Prostate gland (tissue), 2 donors: ENCODE results near the gene HS3ST3A1. TPM values are rescaled to one million over a fixed set of nuclear protein-coding genes. Genes with fewer than 3 reads are reported as not detected.

Experiments used
- DNase-seq: peaks from one replicate; pipeline ENCODE4 v3.0.0-alpha.2; 2019; ENCODE audit warnings: low spot score
- H3K27ac ChIP-seq, 2 donors: fragments of 200-600 bp; sonication (generic); 2 replicates each; pipeline ENCODE4 v1.5.1; 2017 to 2019
- H3K27me3 ChIP-seq: fragments of 200-600 bp; sonication (generic); replicated peaks from 2 replicates; pipeline ENCODE4 v1.5.1; 2019; ENCODE audit not compliant: insufficient read depth
- H3K36me3 ChIP-seq, 2 donors: fragments of 200-600 bp; sonication (generic); 1 replicate in 1 of 2; 2 replicates in 1 of 2; pipeline versions ENCODE4 v1.5.1 to v1.8.1; 2017 to 2019
- H3K4me1 ChIP-seq: fragments of 200-600 bp; sonication (generic); replicated peaks from 2 replicates; pipeline ENCODE4 v1.5.1; 2019
- H3K4me3 ChIP-seq, 2 donors: fragments of 200-600 bp; sonication (generic); 2 replicates each; pipeline ENCODE4 v1.5.1; 2017 to 2019
- H3K9me3 ChIP-seq: fragments of 200-600 bp; sonication (generic); 2 replicates; pipeline ENCODE4 v1.5.1; 2017
- POLR2A ChIP-seq: fragments of 450-650 bp; IDR thresholded peaks from one replicate; pipeline ENCODE4 v1.6.1; 2016; ENCODE audit warnings: antibody characterized with exemption, mild to moderate bottlenecking
- POLR2AphosphoS5 ChIP-seq: sonication (generic); formaldehyde crosslinking; IDR thresholded peaks from one replicate; pipeline ENCODE4 v1.6.1; 2017; ENCODE audit warnings: antibody characterized with exemption
- WGBS: methylation state at CpG from one replicate; pipeline ENCODE4 v1.1.5; 2018; 5-methylcytosine and 5-hydroxymethylcytosine counted together
- intact Hi-C: fragments of 100-400 bp; cut with DNase I; formaldehyde crosslinking; loops from one replicate; pipeline ENCODE4 v1.14.2; 2022
- total RNA-seq, 2 donors: library from RNA; depleted of rRNA; stranded (reverse); fragments of >200 nt; gene quantifications; one replicate each; pipeline ENCODE4 v1.1.0, GENCODE V29; 2016
- TF ChIP-seq, protein P1 (sequence below), 4 experiments: fragments of 200-600 bp in 2 of 4; fragments of 450-650 bp in 2 of 4; sonication (generic) in 2 of 4; IDR thresholded peaks; 1 replicate in 3 of 4; 2 replicates in 1 of 4; pipeline ENCODE4 v1.5.1; 2016 to 2019; ENCODE audit warnings: antibody characterized with exemption in 4 of 4, mild to moderate bottlenecking in 2 of 4, moderate library complexity in 2 of 4

Gene HS3ST3A1
- total RNA-seq, 2 donors from 2014 or later, result 3.1 to 14.3 TPM

DNA sequence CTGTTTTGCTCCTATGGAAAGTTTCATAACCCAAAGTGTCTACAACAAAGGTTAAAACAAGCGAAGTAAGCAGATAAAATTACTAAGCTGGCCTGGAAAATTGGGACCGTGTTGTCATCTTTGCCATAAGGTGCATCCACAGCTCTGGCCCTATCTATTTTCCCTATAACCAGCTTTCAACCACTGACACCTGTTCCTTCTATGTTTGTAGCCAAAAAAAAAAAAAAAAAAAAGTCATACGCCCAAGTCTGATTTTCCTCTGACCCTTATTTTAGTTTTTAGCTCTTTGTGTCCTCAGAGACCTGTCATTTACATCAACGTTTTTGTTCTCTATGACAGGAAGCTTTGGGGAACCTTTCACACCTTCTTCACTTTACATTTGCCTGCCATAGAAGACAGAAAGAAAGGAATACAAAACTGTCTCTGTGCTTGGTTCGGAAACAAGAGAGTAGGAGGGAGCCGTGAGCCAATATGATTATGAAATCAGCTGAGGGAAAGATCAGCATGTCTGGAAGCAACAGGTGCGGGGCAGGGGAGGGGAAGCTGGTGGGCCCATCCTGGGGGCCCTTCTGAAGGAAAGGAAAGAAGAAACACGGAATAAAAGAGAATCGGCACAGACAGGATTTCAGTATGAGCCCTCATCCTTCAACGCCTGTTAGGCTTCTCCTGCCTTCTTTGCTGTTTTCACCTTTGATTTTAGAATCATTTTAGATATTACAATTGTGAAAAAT lies 8.5 kb downstream of the HS3ST3A1 start:
- H3K4me1 ChIP-seq, result no peaks in the 10 kb centered on the region
- no peaks in the 10 kb centered on the region for H3K9me3 ChIP-seq
- no peaks in the 10 kb centered on the region for H3K27me3 ChIP-seq
- intact Hi-C loops, result loop anchor here (5.0 kb wide), 1 partner anchor 256 kb away; no protein-coding TSS in a partner anchor
- H3K27ac ChIP-seq, result no peak overlapping the region
- H3K4me3 ChIP-seq, result no peak overlapping the region
- DNase-seq, result no peak
- WGBS, result 77% methylated on average over 10 of the region's 10 CpGs
- TF ChIP-seq POLR2A, result no peak
- TF ChIP-seq, protein P1, sequence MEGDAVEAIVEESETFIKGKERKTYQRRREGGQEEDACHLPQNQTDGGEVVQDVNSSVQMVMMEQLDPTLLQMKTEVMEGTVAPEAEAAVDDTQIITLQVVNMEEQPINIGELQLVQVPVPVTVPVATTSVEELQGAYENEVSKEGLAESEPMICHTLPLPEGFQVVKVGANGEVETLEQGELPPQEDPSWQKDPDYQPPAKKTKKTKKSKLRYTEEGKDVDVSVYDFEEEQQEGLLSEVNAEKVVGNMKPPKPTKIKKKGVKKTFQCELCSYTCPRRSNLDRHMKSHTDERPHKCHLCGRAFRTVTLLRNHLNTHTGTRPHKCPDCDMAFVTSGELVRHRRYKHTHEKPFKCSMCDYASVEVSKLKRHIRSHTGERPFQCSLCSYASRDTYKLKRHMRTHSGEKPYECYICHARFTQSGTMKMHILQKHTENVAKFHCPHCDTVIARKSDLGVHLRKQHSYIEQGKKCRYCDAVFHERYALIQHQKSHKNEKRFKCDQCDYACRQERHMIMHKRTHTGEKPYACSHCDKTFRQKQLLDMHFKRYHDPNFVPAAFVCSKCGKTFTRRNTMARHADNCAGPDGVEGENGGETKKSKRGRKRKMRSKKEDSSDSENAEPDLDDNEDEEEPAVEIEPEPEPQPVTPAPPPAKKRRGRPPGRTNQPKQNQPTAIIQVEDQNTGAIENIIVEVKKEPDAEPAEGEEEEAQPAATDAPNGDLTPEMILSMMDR (IDR thresholded peaks at IDR 0.05), result no peak
- TF ChIP-seq POLR2AphosphoS5, result no peak
- no peaks in the 10 kb centered on the region for H3K36me3 ChIP-seq

- Histone ChIP-seq H3K27ac (no peak overlapping the region), H3K4me1 (no peaks in the 10 kb centered on the region), H3K4me3 (no peak overlapping the region), H3K27me3 (no peaks in the 10 kb centered on the region), H3K36me3 (no peaks in the 10 kb centered on the region), H3K9me3 (no peaks in the 10 kb centered on the region)
- intact Hi-C loops, result loop anchor here (5.0 kb wide), 1 partner anchor 255 kb away; no protein-coding TSS in a partner anchor
- DNase-seq, result no peak
- TF ChIP-seq, protein P1 (IDR thresholded peaks at IDR 0.05), result no peak
- TF ChIP-seq POLR2A (no peak), POLR2AphosphoS5 (no peak)
- WGBS, result 36% methylated on average over 7 of the region's 7 CpGs
Observed at GRCh38 chr17:13592427-13592826, 9.3 kb downstream of the HS3ST3A1 start.

DNA sequence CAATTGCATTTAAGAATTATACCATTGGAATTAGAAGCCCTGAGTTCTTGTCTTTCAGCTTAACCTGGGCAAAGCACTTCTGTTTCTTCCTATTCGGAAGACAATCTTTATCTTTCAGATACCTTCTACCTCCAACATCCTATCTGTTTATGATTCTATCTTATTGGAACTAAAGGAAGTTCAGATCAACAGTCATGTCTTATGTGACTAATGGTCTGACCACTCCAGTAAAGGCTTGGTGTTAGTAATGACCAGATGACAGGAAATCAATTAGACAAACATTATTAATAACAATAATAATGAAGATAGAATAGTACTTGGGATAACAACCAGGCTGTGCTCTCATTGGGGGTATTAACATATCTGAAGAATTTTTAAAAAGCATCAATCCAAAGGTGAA lies 11.3 kb downstream of the HS3ST3A1 start:
- H3K27me3 ChIP-seq, result no peaks in the 10 kb centered on the region
- DNase-seq, result no peak
- TF ChIP-seq POLR2AphosphoS5, result no peak
- no peak for TF ChIP-seq POLR2A
- TF ChIP-seq, protein P1 (IDR thresholded peaks at IDR 0.05), result no peak
- H3K4me1 ChIP-seq, result no peaks in the 10 kb centered on the region
- 95% methylated on average over 1 of the region's 1 CpG for WGBS
- no peak overlapping the region for H3K27ac ChIP-seq
- intact Hi-C loops, result loop anchor here (5.0 kb wide), 1 partner anchor 253 kb away; no protein-coding TSS in a partner anchor
- H3K36me3 ChIP-seq, result no peaks in the 10 kb centered on the region
- no peaks in the 10 kb centered on the region for H3K9me3 ChIP-seq
- no peak overlapping the region for H3K4me3 ChIP-seq

DNA sequence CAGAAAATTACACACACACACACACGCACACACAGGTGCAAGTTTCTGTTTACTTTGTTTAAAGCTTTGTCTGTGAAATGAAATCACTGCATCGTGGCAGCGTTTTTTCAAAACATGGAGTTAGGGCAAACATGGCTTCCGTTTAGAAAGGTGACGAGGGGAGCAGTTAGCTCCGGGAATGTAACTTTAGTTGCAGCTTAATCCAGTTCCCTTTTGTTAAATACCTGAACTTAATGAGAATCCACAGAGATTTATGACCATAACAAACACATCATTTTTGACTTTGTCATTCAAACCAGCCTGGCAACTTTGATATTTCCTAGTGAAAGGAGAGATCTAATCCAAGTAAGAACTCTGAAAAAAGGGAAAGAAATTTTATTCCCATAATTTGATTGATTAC lies 12.1 kb downstream of the HS3ST3A1 start:
- WGBS, result 67% methylated on average over 6 of the region's 6 CpGs
- intact Hi-C loops, result loop anchor here (5.0 kb wide), 1 partner anchor 252 kb away; no protein-coding TSS in a partner anchor
- Histone ChIP-seq H3K4me3 (no peak overlapping the region), H3K4me1 (no peaks in the 10 kb centered on the region), H3K27ac (no peak overlapping the region), H3K36me3 (no peaks in the 10 kb centered on the region), H3K9me3 (no peaks in the 10 kb centered on the region), H3K27me3 (no peaks in the 10 kb centered on the region)
- no peak for DNase-seq
- TF ChIP-seq POLR2A (no peak), POLR2AphosphoS5 (no peak)
- TF ChIP-seq, protein P1 (IDR thresholded peaks at IDR 0.05), result no peak
